ENCODE data around the gene ATP4B.

The ATP4B gene

DNA sequence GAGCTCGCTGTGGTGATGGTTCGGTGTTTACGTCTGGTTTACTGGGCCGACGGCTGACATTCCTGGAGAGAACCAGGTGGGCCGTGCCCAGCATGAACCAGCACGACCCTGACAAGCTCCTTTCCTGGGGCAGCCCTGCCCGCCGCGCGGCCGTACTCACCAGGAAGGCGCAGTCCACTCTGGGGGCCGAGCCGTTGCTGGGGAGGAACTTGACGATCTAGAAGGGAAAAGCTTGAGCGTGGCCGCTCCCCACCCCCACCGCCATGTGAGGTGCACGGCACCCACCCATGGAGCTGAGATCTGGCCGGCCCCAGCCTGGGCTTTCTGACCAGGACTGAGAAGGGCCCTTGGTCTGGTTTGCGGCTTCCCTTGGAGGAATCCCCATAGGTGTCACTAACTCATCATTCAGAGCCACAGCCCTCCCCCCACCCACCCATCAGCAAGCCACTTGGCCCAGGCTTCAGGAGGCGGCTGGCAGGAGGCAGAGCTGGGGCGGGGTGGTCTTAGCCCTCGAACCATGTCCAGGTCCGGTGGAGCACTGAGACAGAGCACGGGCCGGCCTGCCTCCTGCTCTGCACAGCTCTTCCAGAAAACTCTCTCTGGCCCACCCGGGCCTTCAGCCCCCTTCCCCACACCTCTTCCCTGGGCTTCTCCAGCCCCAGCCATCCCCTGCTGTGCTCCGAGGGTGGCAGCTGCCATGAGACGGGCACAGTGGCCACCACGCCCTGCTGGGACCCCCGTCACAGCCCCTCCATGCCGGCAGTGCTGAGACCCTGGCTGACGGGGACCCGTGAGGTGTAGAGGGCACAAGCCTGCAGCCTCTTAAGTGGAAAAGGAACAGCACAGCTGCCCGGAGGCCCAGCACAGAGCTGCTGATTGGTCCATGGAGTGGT is 6.2 kb downstream of the ATP4B start:
- intact Hi-C loops (cut with DNase I; ENCODE audit: low total_unique reads), result no loop called here
- Histone ChIP-seq H3K27ac (no peak overlapping the region), H3K27me3 (peaks cover 0 to 11% of the 10 kb centered on the region in 2 donors)

DNA sequence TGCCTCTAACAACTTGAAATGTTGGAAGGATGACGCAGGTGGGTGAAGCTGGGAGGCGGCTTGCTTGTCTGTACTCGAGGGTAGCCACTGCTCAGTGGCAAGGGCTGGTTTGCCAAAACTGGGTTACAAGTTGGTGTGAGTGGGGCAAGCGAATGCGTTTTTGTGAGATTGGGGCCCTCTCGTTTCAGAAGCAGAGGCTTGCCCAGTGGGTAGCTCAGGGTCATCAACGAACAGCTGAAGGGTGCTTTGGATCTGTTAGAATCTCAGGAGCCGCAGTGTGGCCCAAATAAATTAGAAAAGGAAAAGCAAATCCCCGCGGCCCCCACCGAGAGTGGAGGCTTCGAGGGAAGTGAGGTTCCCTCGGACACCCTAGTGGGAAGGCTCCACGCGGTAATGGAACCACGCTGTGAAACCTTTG is 7.3 kb downstream of the ATP4B start:
- no peaks in the 10 kb centered on the region for H3K9me3 ChIP-seq
- TF ChIP-seq, protein P1, sequence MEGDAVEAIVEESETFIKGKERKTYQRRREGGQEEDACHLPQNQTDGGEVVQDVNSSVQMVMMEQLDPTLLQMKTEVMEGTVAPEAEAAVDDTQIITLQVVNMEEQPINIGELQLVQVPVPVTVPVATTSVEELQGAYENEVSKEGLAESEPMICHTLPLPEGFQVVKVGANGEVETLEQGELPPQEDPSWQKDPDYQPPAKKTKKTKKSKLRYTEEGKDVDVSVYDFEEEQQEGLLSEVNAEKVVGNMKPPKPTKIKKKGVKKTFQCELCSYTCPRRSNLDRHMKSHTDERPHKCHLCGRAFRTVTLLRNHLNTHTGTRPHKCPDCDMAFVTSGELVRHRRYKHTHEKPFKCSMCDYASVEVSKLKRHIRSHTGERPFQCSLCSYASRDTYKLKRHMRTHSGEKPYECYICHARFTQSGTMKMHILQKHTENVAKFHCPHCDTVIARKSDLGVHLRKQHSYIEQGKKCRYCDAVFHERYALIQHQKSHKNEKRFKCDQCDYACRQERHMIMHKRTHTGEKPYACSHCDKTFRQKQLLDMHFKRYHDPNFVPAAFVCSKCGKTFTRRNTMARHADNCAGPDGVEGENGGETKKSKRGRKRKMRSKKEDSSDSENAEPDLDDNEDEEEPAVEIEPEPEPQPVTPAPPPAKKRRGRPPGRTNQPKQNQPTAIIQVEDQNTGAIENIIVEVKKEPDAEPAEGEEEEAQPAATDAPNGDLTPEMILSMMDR (IDR thresholded peaks at IDR 0.05), result no peak
- peak in 1 of 2 donors; percentile 58 for DNase-seq

More for the DNA sequence above, 6.2 kb downstream of the ATP4B start:
- Histone ChIP-seq H3K4me1 (peaks cover 0 to 15% (median 12%) of the 10 kb centered on the region in 4 donors), H3K4me3 (no peak overlapping the region), H3K9me3 (no peaks in the 10 kb centered on the region), H3K36me3 (no peaks in the 10 kb centered on the region)
- TF ChIP-seq, protein P1 (IDR thresholded peaks at IDR 0.05), result no peak
- DNase-seq, result peak; percentile 12 to 60

DNA sequence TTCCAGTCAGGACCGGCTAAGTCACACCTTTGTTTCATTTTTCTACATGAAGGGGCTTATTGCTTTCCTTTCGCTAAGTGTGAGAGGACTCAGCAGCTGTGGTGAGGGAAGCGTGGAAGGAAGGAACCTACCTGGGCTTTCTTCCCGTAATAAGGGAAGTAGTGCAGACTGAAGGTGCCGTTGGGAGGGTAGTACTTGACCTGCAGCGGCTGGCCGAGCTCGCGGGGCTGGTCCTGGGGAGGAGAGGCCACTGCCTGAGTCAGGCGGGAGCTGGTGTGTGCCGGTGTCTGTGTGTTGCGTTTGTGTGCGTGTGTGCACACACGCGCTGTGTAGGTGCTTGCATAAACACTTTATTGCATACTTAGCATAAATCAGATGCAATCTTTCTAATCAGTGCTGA is 7.7 kb downstream of the ATP4B start:
- Histone ChIP-seq H3K4me3 (no peak overlapping the region), H3K27ac (no peak overlapping the region), H3K27me3 (peaks cover 0 to 5% of the 10 kb centered on the region in 2 donors), H3K4me1 (peaks cover 0 to 21% (median 13%) of the 10 kb centered on the region in 4 donors), H3K9me3 (no peaks in the 10 kb centered on the region), H3K36me3 (no peaks in the 10 kb centered on the region)
- peak in 1 of 2 donors; percentile 33 for DNase-seq
- TF ChIP-seq, protein P1 (IDR thresholded peaks at IDR 0.05), result no peak
- intact Hi-C loops (cut with DNase I; ENCODE audit: low total_unique reads), result no loop called here

More for the DNA sequence above, 7.3 kb downstream of the ATP4B start:
- no peak overlapping the region for H3K4me3 ChIP-seq
- no peaks in the 10 kb centered on the region for H3K36me3 ChIP-seq
- peaks cover 0 to 21% (median 13%) of the 10 kb centered on the region in 4 donors for H3K4me1 ChIP-seq
- intact Hi-C loops (cut with DNase I; ENCODE audit: low total_unique reads), result no loop called here
- peaks cover 0 to 5% of the 10 kb centered on the region in 2 donors for H3K27me3 ChIP-seq
- no peak overlapping the region for H3K27ac ChIP-seq

DNA sequence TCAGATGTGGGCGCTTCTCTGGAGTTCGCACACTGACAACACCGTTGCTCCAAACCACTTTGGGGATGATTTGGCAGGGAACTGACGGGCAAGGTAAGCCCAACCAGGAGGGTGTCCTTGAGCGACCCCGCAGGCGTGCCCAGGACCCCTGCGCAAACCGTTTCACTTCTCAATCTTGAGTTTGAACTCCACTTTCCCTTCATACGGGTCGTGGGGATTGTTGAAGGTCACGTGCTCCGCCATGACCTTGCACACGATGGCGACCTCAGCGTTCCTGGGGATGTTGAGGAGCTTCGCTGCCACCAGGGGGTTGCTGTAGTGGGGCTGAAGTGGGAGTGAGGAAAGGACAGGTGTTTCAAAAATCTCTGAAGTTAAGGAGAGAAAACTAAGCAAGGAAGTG is 8.8 kb downstream of the ATP4B start:
- Histone ChIP-seq H3K27ac (no peak overlapping the region), H3K4me3 (no peak overlapping the region), H3K27me3 (no peaks in the 10 kb centered on the region), H3K36me3 (no peaks in the 10 kb centered on the region), H3K4me1 (peaks cover 0 to 21% (median 13%) of the 10 kb centered on the region in 4 donors), H3K9me3 (no peaks in the 10 kb centered on the region)
- peak; percentile 11 to 48 for DNase-seq
- TF ChIP-seq, protein P1 (IDR thresholded peaks at IDR 0.05), result no peak
- intact Hi-C loops (cut with DNase I; ENCODE audit: low total_unique reads), result no loop called here

DNA sequence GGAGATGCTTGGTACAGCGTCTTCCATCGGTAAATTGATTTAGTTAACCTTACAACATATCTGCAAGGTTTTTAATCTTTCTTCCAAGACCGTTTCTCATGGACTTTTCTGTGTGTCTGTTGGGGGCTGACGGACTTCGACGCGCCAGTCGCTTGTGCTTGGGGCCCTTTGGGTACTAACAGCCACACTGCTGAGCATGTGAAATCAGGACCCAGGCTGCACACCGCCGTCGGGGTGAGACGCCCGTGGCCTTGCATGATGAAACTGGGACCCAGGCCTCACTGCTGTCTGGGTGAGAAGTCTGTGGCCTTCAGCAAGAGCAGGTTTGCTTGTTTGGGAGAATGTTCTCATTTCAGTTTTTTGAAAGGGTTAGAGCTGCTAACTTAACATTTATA is 9.8 kb downstream of the ATP4B start:
- no peak overlapping the region for H3K4me3 ChIP-seq
- no peaks in the 10 kb centered on the region for H3K36me3 ChIP-seq
- TF ChIP-seq, protein P1 (IDR thresholded peaks at IDR 0.05), result no peak
- DNase-seq, result peak; percentile 11 to 62
- H3K27me3 ChIP-seq, result no peaks in the 10 kb centered on the region
- peak overlapping the region in 1 of 2 donors; percentile 67 for H3K27ac ChIP-seq
- intact Hi-C loops (cut with DNase I; ENCODE audit: low total_unique reads), result no loop called here
- no peaks in the 10 kb centered on the region for H3K9me3 ChIP-seq
- peaks cover 0 to 21% (median 13%) of the 10 kb centered on the region in 4 donors for H3K4me1 ChIP-seq

Measured in tibial artery (tissue), 4 donors.